Mammary epithelial cell (primary cell): ENCODE data around the gene AGR3.

ENCODE experiments used
- EZH2 ChIP-seq: IDR thresholded peaks from 2 replicates; pipeline ENCODE4 v1.6.1; 2012; ENCODE audit warnings: low read length, inconsistent platforms, borderline replicate concordance
- TF ChIP-seq, protein P1 (sequence below), 2 donors: IDR thresholded peaks in 1 of 2; conservative IDR thresholded peaks in 1 of 2; 2 replicates each; pipeline ENCODE4 v1.5.1; 2011 to 2012; ENCODE audit warnings: inconsistent platforms in 2 of 2, low read length in 2 of 2, mild to moderate bottlenecking in 2 of 2, control low read depth in 1 of 2, low read depth in 1 of 2; ENCODE audit not compliant: insufficient read depth in 1 of 2; ENCODE audit errors: extremely low read depth in 1 of 2

DNA sequence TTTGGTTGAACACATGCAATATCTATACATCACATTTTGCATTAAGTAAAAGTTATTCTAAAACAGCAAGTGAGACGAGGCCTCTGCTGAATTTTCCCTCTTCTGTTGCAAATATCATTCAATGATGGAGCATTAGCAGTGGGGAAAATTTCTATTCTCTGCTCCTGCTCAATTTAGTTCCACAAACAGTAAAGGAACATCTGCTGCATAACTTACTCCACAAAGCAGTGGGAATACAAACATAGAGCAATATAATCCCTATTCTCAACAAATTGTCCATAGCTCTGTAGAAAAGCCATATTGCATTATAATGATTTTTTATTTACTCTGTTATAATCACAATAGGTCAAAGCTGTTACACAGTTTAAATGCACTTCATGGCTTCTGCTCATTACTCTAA is 5.9 kb downstream of the AGR3 start:
- TF ChIP-seq, protein P1, sequence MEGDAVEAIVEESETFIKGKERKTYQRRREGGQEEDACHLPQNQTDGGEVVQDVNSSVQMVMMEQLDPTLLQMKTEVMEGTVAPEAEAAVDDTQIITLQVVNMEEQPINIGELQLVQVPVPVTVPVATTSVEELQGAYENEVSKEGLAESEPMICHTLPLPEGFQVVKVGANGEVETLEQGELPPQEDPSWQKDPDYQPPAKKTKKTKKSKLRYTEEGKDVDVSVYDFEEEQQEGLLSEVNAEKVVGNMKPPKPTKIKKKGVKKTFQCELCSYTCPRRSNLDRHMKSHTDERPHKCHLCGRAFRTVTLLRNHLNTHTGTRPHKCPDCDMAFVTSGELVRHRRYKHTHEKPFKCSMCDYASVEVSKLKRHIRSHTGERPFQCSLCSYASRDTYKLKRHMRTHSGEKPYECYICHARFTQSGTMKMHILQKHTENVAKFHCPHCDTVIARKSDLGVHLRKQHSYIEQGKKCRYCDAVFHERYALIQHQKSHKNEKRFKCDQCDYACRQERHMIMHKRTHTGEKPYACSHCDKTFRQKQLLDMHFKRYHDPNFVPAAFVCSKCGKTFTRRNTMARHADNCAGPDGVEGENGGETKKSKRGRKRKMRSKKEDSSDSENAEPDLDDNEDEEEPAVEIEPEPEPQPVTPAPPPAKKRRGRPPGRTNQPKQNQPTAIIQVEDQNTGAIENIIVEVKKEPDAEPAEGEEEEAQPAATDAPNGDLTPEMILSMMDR (conservative IDR thresholded peaks at IDR 0.05 in 1 of 2, IDR thresholded peaks at IDR 0.05 in 1 of 2; ENCODE audit: extremely low read depth in 1 of 2, insufficient read depth in 1 of 2, low read depth in 1 of 2, low read length in 2 of 2), result no peak
- TF ChIP-seq EZH2, result no peak
